Brain microvascular endothelial cell (primary cell): Measurements from ENCODE around the gene MEIS3.

Experiments used
- DNase-seq: peaks from one replicate; pipeline ENCODE4 v3.0.0-alpha.2; 2020
- H3K27ac ChIP-seq: fragments of 250-450 bp; sonication (Bioruptor Pico); 2 replicates; pipeline ENCODE4 v1.5.1; 2020; ENCODE audit warnings: mild to moderate bottlenecking, moderate library complexity
- H3K27me3 ChIP-seq: fragments of 250-450 bp; sonication (Bioruptor Pico); replicated peaks from 2 replicates; pipeline ENCODE4 v1.5.1; 2020; ENCODE audit warnings: mild to moderate bottlenecking
- H3K36me3 ChIP-seq: fragments of 250-450 bp; sonication (Bioruptor Pico); replicated peaks from 2 replicates; pipeline ENCODE4 v1.5.1; 2020; ENCODE audit warnings: mild to moderate bottlenecking
- H3K4me3 ChIP-seq: 2 replicates; pipeline ENCODE4 v1.5.1; 2011; ENCODE audit warnings: low read depth, mild to moderate bottlenecking, control low read depth, low read length, moderate library complexity
- CTCF ChIP-seq: IDR thresholded peaks from 2 replicates; pipeline ENCODE4 v1.5.1; 2011; ENCODE audit warnings: low read depth, mild to moderate bottlenecking, moderate library complexity, low read length, control low read depth, inconsistent platforms; ENCODE audit errors: missing control alignments
- in situ Hi-C: cut with HindIII; loops from 2 replicates; pipeline ENCODE4 v1.10.0; 2017; ENCODE audit warnings: low sequenced_read_pairs, low pct_ligation_motif_present

The MEIS3 gene

GRCh38 chr19:47356900-47357299, 62.4 kb downstream of the MEIS3 start:
- H3K27me3 ChIP-seq = no peaks in the 10 kb centered on the region
- peaks cover 84% of the 10 kb centered on the region for H3K36me3 ChIP-seq
- no peak for DNase-seq
- TF ChIP-seq CTCF = no peak
- H3K27ac ChIP-seq = no peak overlapping the region
- no peak overlapping the region for H3K4me3 ChIP-seq
- in situ Hi-C loops = no loop called here

- in situ Hi-C loops = no loop called here
- Histone ChIP-seq H3K27ac (no peak overlapping the region), H3K4me3 (no peak overlapping the region), H3K36me3 (peaks cover 51% of the 10 kb centered on the region), H3K27me3 (no peaks in the 10 kb centered on the region)
- DNase-seq = no peak
- no peak for TF ChIP-seq CTCF
Measured at GRCh38 chr19:47353307-47353712, 66.0 kb downstream of the MEIS3 start.
